GM10266 (cell line): Measurements from ENCODE around the gene HOXB3.

Source experiments
- DNase-seq: peaks from one replicate; pipeline ENCODE4 v3.0.0; 2012; ENCODE audit errors: extremely low spot score
- TF ChIP-seq, protein P1 (sequence below): IDR thresholded peaks from 2 replicates; pipeline ENCODE4 v1.5.1; 2012; ENCODE audit warnings: mild to moderate bottlenecking, low read depth; ENCODE audit not compliant: control insufficient read depth, insufficient read depth; ENCODE audit errors: missing control alignments

Gene HOXB3

DNA sequence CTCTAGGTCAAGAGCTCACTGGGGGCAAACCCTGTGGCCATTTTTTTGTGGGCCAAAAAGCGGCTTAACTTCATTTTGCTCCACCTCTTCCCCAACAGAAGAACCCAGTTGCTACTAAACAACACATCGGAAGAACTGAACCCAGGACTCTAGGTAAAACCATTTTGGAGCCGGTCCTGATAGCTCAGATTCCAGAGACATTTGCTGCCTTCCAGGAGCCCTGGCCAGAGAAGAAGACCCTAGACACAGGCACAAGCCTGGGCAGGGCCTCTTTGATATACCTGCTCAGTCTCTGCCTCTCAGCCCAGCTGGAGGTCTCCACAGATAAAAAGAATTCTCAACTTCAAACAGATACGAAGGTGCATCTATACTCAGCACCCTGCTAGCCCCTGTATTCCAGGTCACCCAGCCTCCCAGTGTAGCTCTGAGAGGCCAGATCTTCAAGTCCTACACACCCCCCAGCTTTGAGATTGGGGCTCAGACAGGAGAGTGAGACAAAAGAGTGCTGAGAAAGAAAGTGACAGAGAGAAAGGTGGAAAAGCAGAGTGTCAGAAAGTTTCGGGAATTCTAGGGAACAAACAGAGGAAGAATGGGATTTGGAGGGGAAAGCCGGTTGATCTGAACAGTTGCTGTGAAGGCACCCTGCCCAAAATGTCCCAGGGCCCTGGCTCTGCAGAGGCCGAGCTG lies 42.7 kb upstream of the HOXB3 start:
- DNase-seq, result no peak
- TF ChIP-seq, protein P1, sequence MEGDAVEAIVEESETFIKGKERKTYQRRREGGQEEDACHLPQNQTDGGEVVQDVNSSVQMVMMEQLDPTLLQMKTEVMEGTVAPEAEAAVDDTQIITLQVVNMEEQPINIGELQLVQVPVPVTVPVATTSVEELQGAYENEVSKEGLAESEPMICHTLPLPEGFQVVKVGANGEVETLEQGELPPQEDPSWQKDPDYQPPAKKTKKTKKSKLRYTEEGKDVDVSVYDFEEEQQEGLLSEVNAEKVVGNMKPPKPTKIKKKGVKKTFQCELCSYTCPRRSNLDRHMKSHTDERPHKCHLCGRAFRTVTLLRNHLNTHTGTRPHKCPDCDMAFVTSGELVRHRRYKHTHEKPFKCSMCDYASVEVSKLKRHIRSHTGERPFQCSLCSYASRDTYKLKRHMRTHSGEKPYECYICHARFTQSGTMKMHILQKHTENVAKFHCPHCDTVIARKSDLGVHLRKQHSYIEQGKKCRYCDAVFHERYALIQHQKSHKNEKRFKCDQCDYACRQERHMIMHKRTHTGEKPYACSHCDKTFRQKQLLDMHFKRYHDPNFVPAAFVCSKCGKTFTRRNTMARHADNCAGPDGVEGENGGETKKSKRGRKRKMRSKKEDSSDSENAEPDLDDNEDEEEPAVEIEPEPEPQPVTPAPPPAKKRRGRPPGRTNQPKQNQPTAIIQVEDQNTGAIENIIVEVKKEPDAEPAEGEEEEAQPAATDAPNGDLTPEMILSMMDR, result no peak

DNA sequence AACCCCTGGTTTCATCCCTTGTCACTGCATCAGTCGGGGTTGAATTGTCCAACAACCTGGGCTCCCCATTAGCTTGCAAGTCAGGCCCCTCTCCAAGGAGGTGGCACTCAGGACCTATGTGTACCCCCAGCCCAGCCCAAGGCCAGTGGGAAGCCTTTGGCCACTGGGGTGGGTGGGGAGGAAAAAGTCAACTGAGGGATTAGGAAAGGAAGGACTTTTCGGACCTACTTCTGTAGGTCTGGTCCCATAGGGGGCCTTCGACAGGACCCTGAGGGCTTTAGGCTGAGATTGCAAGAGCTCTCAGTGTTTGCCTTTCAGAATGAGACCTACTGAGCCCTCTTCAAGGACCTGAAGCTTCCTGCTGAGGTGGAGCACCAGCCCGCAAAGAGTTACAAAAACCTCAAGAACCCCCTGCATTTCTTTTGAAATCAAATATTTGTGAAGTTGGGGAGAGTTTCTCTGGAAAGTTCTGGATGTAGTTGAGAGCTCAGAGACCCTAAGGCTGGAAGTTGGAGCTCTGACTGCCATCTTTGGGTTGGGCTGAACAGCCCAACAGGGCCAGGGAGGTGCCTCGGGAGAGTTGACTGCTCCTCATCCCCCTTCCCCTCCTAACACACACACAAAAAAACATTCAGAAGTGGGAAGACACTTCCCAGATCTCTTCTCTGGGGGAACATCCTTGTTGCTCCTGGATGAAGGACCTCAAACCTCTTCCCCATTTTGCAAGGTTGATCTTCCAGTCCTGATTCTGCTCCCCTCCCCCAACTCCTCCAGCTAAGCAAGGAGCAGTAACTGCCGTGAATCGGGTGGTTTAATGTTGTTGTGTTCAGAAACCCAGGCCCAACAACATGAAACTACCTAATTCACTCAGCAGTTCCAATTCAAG lies 41.9 kb upstream of the HOXB3 start:
- TF ChIP-seq, protein P1, result no peak
- no peak for DNase-seq

DNA sequence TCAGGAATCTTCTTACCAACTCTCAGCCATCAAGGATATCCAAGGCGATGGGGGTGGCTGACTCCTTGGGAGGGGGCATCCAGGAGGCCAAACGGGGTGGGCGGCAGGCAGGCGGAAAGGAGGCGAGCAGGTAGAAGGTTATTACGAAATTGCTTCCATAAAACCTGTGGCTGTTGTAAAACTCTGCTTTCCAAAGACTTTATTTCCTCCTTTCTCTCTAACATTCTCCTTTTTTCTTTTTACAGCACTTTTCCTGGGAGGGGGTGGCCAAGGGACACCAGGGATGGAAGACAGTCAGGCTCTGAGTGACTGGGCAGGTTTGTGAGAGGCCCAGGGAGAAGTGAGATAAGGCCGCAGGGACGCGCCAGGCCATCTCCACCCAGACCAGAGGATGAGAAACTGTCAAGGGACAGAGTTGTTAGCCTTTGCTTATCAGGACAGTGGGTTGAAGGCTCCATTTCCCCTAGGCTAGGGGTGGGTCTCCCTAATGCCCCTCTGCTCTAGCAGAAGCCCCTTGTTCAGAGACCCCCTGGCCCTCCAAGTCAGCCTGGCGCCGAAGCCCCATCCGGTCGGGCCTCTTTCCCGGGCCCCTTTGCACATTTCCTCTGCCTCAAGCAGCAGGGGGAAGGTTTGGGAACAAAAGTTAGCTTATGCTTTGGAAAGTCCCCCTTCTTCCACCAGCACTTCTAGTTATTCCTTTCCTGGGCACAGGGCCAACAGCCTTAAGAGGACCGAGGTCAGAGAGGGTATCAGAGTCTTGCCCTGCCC lies 41.1 kb upstream of the HOXB3 start:
- TF ChIP-seq, protein P1, result no peak

DNA sequence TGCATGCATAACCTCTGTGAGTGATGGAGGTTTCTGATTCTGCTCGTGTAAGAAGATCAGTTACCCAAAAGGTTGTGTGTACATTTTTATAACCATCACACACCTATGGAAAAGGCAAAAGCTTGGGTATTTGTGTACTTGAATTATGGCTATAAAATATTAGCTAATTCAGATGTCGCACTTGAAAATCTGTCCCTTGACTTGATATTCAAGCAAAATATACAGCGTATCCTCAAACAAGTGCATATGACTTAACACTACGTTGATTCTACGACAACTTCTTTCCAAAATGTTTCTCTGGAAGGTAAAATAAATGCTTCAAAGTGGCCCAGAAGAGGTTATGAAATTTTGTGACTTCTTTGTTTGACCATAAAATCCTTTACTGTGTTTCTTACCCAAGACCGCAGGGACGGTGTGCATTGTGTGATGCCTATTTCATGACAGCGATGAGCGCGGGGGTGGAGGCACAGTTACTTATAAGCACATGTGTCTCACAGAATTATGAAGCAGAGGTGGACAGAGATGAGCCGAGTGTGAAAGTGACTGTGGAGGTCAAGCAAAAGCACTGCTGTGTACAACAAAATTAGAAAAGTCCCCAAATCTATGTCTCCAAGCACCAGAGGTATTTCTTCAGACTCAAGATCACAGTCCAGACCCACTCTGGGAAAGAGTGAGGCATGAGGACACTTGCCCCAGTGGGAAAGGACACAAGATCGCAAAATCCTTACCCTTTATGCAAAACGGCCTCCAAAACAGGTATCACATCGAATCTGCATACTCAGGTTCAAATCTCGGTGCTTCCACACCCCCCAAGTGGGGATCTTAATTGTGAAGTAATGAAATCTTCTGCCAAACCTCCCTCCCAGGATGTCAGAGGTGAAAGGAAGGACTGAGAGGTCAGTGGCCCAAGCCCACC lies 40.2 kb upstream of the HOXB3 start:
- no peak for DNase-seq
- TF ChIP-seq, protein P1, result no peak

More for the DNA sequence above, 41.1 kb upstream of the HOXB3 start:
- no peak for DNase-seq

DNA sequence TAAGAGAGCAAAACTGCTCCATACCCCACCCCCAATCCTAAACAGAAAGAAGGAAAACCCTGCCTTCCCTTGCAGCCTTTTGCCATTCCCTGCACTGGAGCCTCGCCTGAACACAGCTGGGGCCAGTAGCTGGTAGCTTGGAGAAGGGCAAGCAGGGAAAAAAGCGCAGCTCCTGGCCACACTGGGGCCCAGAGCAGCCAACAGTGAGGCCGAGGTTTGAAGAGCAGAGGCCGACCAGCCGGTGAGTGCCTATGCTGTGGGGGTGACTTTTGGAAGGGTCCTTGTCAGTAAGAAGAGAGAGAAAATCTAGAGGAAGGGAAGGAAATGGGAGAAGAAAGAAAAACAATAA lies 39.3 kb upstream of the HOXB3 start:
- TF ChIP-seq, protein P1, result no peak

DNA sequence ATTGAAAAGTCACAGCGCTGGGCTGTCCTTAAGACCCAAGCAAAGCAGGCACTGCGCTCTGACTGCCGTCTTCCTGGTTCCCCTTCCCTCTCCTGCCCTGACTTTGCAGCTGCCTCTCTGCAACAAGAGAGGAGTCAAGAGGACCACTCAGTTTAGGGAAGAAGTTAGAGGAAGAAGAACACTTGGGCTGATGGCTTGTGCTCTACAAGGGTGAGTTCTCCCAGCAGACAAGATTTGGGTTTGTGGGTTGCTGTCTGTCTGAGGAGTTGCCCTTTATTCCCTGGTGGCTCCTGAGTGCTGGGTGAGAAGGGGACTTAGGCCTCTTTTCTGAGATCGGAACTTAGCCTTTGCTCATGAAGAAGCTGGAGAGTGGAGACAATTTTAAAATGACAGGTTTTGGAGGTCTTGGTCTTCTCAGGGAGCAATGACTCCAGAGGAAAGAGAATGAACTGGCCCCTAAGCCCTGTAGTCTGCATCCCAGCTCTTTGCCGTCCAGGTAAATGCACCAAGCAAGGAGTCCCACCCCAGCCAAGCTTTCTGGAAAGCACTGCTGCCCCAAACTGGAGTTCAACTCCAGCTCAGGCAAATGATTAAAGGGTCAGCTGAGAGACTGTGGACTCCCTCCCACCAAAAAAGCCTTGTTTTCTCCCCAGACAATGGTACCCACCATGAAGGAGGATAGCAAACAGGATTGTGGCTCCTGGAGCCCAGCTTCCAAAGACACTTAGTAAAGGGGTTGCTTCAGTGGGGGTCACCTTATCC lies 38.8 kb upstream of the HOXB3 start:
- TF ChIP-seq, protein P1, result no peak
- DNase-seq, result no peak

More for the DNA sequence above, 39.3 kb upstream of the HOXB3 start:
- no peak for DNase-seq
